Measurements from ENCODE around the gene LRRC51. TPM values are rescaled to one million over a fixed set of nuclear protein-coding genes. Genes with fewer than 3 reads are reported as not detected.

Gene LRRC51, protein sequence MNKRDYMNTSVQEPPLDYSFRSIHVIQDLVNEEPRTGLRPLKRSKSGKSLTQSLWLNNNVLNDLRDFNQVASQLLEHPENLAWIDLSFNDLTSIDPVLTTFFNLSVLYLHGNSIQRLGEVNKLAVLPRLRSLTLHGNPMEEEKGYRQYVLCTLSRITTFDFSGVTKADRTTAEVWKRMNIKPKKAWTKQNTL
- total RNA-seq, result 3.8 and 6.1 TPM in 2 replicates
- polyA plus RNA-seq, result 3.5 and 4.4 TPM in 2 replicates
- polyA plus RNA-seq (2011; cell fraction: cytosol; rRNA removed), result 4.7 and 6.3 TPM in 2 replicates
- polyA plus RNA-seq (2011; cell fraction: nucleus; rRNA removed), result 4.0 and 5.5 TPM in 2 replicates
- 5.2 and 6.5 TPM in 2 replicates for polyA plus RNA-seq (2012)
- 7.5 and 9.1 TPM in 2 replicates for polyA minus RNA-seq
- 4.3 TPM for polyA minus RNA-seq (2011; cell fraction: cytosol; rRNA and poly(A)+ RNA removed)
- 1.3 and 2.6 TPM in 2 replicates for polyA minus RNA-seq (2011; cell fraction: nucleus; rRNA and poly(A)+ RNA removed)
- Bru-seq, nascent RNA, result percentile 28 among the genes with signal in this experiment
- BruChase-seq, experiment 1, labeled RNA remaining after a 6-hour chase, result percentile 40 among the genes with signal in this experiment
- BruChase-seq, experiment 2, labeled RNA remaining after a 2-hour chase, result percentile 32 among the genes with signal in this experiment
- long read RNA-seq, partial matches to known transcripts, result 1 of 3 reads
- long read RNA-seq, other reads (novel, unspliced or antisense), result 0 of 3 reads

DNA sequence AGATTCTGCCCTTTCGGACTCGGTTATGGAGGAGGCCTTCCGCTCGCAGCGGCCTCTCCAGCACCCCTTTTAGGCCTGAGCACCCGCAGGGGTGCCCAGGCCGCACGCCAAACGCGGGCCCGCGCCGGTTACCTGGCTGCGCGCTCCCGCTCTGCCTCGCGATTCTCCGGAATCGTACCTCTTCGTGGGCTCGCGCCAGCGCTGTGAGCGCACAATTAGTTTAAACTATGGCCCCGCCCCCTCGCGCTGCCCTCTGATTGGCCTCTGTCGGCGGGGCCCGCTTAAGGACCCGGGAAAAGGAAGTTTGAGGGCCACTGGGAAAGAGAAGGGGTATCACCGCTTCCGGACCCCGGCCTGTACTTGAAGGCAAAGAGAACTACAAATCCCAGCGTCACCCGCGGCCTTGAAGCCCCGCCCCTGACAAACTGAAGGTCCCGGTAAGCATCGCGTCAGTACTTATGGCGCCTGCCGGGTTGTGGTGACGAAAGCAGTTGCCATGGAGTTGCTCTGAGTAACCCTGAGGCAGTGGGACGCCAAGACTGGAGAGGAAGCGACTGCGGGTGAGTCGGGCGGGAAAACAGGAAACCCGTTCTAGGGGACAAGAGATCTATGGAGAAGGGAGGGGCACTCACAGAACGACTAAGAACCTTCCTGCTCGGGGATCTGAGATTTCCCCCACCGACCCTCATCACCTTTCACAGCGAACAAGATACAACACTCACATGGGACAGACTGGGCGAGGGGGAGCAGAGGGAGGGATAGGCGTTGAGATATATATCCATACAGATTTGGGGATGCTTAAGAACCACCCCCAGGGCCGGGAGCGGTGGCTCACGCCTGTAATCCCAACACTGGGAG lies at the start of gene LRRC51, which contains the start of gene NUMA1:
LRRC51 (plus strand) TSS at position 525 of the 858 bp plus-strand sequence. CDS start 8,234 bp downstream, outside the sequence.
NUMA1 (minus strand) TSS at position 217 of the 858 bp plus-strand sequence. CDS start 44,599 bp downstream, outside the sequence.
- intact Hi-C loops (cut with micrococcal nuclease), result loop anchor here (1.0 to 2.0 kb wide), 6 partner anchors 8 to 64 kb away; partner anchors contain the start of genes ANAPC15 and LAMTOR1
- Histone ChIP-seq H3K4me3 (replicated peaks in 1 of 3; ENCODE audit: insufficient read depth in 1 of 3, low read depth in 1 of 3, low read length in 3 of 3) (peak within 1 kb of the TSS; percentile 64 to 82 (median 78)), H3K4me2 (ENCODE audit: insufficient read depth, low read length) (peak within 1 kb of the TSS; percentile 96), H3K9me3 (replicated peaks; ENCODE audit: control insufficient read depth, insufficient read depth, low read length) (no peaks in the 10 kb centered on the region), H2AFZ (ENCODE audit: low read depth, low read length) (peak within 1 kb of the TSS; percentile 39), H3K27me3 (ENCODE audit: control insufficient read depth in 2 of 2, insufficient read depth in 2 of 2, low read length in 2 of 2) (no peaks in the 10 kb centered on the region), H3K36me3 (ENCODE audit: control insufficient read depth in 2 of 2, extremely low read depth in 1 of 2, insufficient read depth in 2 of 2, low read length in 2 of 2) (no peaks in the 10 kb centered on the region), H3K9ac (replicated peaks; ENCODE audit: extremely low read depth, insufficient read depth, low read length) (peak within 1 kb of the TSS; percentile 73), H4K20me1 (replicated peaks; ENCODE audit: control insufficient read depth, extremely low read depth, insufficient read depth, low read length) (no peaks in the 10 kb centered on the region), H3K79me2 (ENCODE audit: control insufficient read depth, insufficient read depth, low read length) (peaks cover 43% of the 10 kb centered on the region), H3K9me1 (replicated peaks; ENCODE audit: control insufficient read depth, extremely low read depth, insufficient read depth, low read length) (no peaks in the 10 kb centered on the region), H3K4me1 (ENCODE audit: control insufficient read depth, extremely low read depth, insufficient read depth, low read length) (peaks cover 28% of the 10 kb centered on the region), H3K27ac (ENCODE audit: insufficient read depth, low read depth, low read length) (peak within 1 kb of the TSS; percentile 94)
- ChIA-PET CTCF (interaction anchor here (0.9 to 3.0 kb wide), 4 partner anchors 10 to 55 kb away, joined by 3 to 45 read pairs (median 25); no protein-coding TSS in a partner anchor), POLR2A (no interaction called here)
- peak; percentile 98 for FAIRE-seq
- BruUV-seq (replicated peaks), result no TSS peak
- dilution Hi-C loops (cut with MboI; ENCODE audit: extremely low pct_ligation_motif_present, low sequenced_read_pairs), result loop anchor here (10.0 kb wide), 1 partner anchor 56 kb away; no protein-coding TSS in a partner anchor
- DNase-seq (ENCODE audit: low read depth, low spot score), result peak; percentile 100
- no peak for TF ChIP-seq POLR2AphosphoS5 (IDR thresholded peaks at IDR 0.05; ENCODE audit: insufficient read depth, low read depth, low read length)
- peak; percentile 36 for TF ChIP-seq JUN (IDR thresholded peaks at IDR 0.05; ENCODE audit: borderline replicate concordance, insufficient read depth, insufficient read length, low read depth)
- TF ChIP-seq POLR2A (IDR thresholded peaks at IDR 0.05; ENCODE audit: low read depth, low read length), result peak; percentile 17
- peak; percentile 37 for TF ChIP-seq FOS (IDR thresholded peaks at IDR 0.05; ENCODE audit: borderline replicate concordance, insufficient read depth, low read length)
- TF ChIP-seq, protein P1, sequence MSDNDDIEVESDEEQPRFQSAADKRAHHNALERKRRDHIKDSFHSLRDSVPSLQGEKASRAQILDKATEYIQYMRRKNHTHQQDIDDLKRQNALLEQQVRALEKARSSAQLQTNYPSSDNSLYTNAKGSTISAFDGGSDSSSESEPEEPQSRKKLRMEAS (IDR thresholded peaks at IDR 0.05; ENCODE audit: insufficient read depth, insufficient read length), result peak; percentile 51
- TF ChIP-seq EZH2 (IDR thresholded peaks at IDR 0.05; ENCODE audit: borderline replicate concordance, low read depth, low read length, severe bottlenecking), result no peak

Data from endothelial cell of umbilical vein (primary cell).